ENCODE data around the gene ANLN. TPM values are rescaled to one million over a fixed set of nuclear protein-coding genes. Genes with fewer than 3 reads are reported as not detected.

Gene ANLN
- total RNA-seq, 2 experiments from 2014 or later, result 65.1 to 69.0 TPM

- Mint-ChIP-seq H3K9me3 (no peaks in the 10 kb centered on the region), H3K36me3 (ENCODE audit: low read depth) (peaks cover 18% of the 10 kb centered on the region), H3K4me3 (no peak overlapping the region), H3K27ac (no peak overlapping the region), H3K27me3 (peaks cover 4% of the 10 kb centered on the region), H3K4me1 (peaks cover 25% of the 10 kb centered on the region)
- POLR2A ChIA-PET, result interaction anchor here (4.8 kb wide), 1 partner anchor 20 kb away, joined by 31 read pairs; a partner anchor contains a TSS
- no peak for DNase-seq
- CTCF ChIA-PET, result interaction anchor here (7.8 kb wide), 1 partner anchor 20 kb away, joined by 77 read pairs; a partner anchor contains a TSS
Measured at GRCh38 chr7:36387435-36388231, 2.0 kb upstream of the ANLN start.

- Mint-ChIP-seq H3K27ac (no peak overlapping the region), H3K4me1 (peaks cover 32% of the 10 kb centered on the region), H3K36me3 (ENCODE audit: low read depth) (peaks cover 26% of the 10 kb centered on the region), H3K4me3 (peak overlapping the region; percentile 44), H3K27me3 (peaks cover 4% of the 10 kb centered on the region), H3K9me3 (no peaks in the 10 kb centered on the region)
- CTCF ChIA-PET, result interaction anchor here (1.0 to 7.8 kb wide), 2 partner anchors 10 to 21 kb away, joined by 3 to 77 read pairs; a partner anchor contains a TSS
- DNase-seq, result no peak
- POLR2A ChIA-PET, result interaction anchor here (1.1 to 4.8 kb wide), 3 partner anchors 19 to 588 kb away, joined by 3 to 31 read pairs (median 9); partner anchors contain the start of gene SEPTIN7
Measured at GRCh38 chr7:36388423-36388822, 1.2 kb upstream of the ANLN start.

GRCh38 chr7:36390199-36391090 is 783 bp downstream of the ANLN start:
- H3K4me3 Mint-ChIP-seq, result peak overlapping the region; percentile 91
- DNase-seq, result peak; percentile 76
- peak overlapping the region; percentile 78 for H3K27ac Mint-ChIP-seq
- peaks cover 11% of the 10 kb centered on the region for H3K9me3 Mint-ChIP-seq
- H3K27me3 Mint-ChIP-seq, result peaks cover 4% of the 10 kb centered on the region
- peaks cover 45% of the 10 kb centered on the region for H3K36me3 Mint-ChIP-seq (ENCODE audit: low read depth)
- peaks cover 47% of the 10 kb centered on the region for H3K4me1 Mint-ChIP-seq
- CTCF ChIA-PET, result interaction anchor here (0.6 to 7.8 kb wide), 6 partner anchors 10 to 792 kb away, joined by 3 to 77 read pairs (median 4); a partner anchor contains a TSS
- POLR2A ChIA-PET, result interaction anchor here (0.6 to 4.8 kb wide), 12 partner anchors 9 to 590 kb away, joined by 3 to 31 read pairs (median 4); partner anchors contain the start of gene SEPTIN7

- DNase-seq, result no peak
- peaks cover 4% of the 10 kb centered on the region for H3K27me3 Mint-ChIP-seq
- CTCF ChIA-PET, result interaction anchor here (0.6 to 7.8 kb wide), 5 partner anchors 9 to 73 kb away, joined by 3 to 77 read pairs (median 4); a partner anchor contains a TSS
- peaks cover 54% of the 10 kb centered on the region for H3K4me1 Mint-ChIP-seq
- POLR2A ChIA-PET, result interaction anchor here (1.0 to 4.8 kb wide), 6 partner anchors 8 to 697 kb away, joined by 3 to 31 read pairs (median 4); a partner anchor contains a TSS
- peaks cover 14% of the 10 kb centered on the region for H3K9me3 Mint-ChIP-seq
- peak overlapping the region; percentile 78 for H3K27ac Mint-ChIP-seq
- H3K4me3 Mint-ChIP-seq, result peak overlapping the region; percentile 91
- peaks cover 55% of the 10 kb centered on the region for H3K36me3 Mint-ChIP-seq (ENCODE audit: low read depth)
Measured at GRCh38 chr7:36391436-36392198, 2.0 kb downstream of the ANLN start.

GRCh38 chr7:36393826-36394225 is 4.2 kb downstream of the ANLN start:
- POLR2A ChIA-PET, result interaction anchor here (1.0 to 1.4 kb wide), 2 partner anchors 9 to 27 kb away, joined by 4 to 5 read pairs; a partner anchor contains a TSS
- no peak overlapping the region for H3K4me3 Mint-ChIP-seq
- no peak overlapping the region for H3K27ac Mint-ChIP-seq
- peaks cover 14% of the 10 kb centered on the region for H3K9me3 Mint-ChIP-seq
- H3K36me3 Mint-ChIP-seq (ENCODE audit: low read depth), result peaks cover 77% of the 10 kb centered on the region
- no peak for DNase-seq
- H3K4me1 Mint-ChIP-seq, result peaks cover 53% of the 10 kb centered on the region
- CTCF ChIA-PET, result interaction anchor here (1.5 to 7.8 kb wide), 2 partner anchors 26 to 48 kb away, joined by 5 to 77 read pairs; a partner anchor contains a TSS
- no peaks in the 10 kb centered on the region for H3K27me3 Mint-ChIP-seq

GRCh38 chr7:36395171-36395894 is 5.7 kb downstream of the ANLN start:
- peaks cover 52% of the 10 kb centered on the region for H3K4me1 Mint-ChIP-seq

GRCh38 chr7:36396150-36396549 is 6.5 kb downstream of the ANLN start:
- Mint-ChIP-seq H3K9me3 (peaks cover 14% of the 10 kb centered on the region), H3K36me3 (ENCODE audit: low read depth) (peaks cover 90% of the 10 kb centered on the region), H3K4me3 (no peak overlapping the region), H3K27me3 (no peaks in the 10 kb centered on the region), H3K4me1 (peaks cover 44% of the 10 kb centered on the region), H3K27ac (no peak overlapping the region)
- no peak for DNase-seq
- ChIA-PET CTCF (no interaction called here), POLR2A (interaction anchor here (1.0 kb wide), 1 partner anchor 29 kb away, joined by 3 read pairs; a partner anchor contains a TSS)

More at GRCh38 chr7:36395171-36395894, 5.7 kb downstream of the ANLN start:
- no peak overlapping the region for H3K27ac Mint-ChIP-seq
- POLR2A ChIA-PET, result interaction anchor here (1.0 kb wide), 1 partner anchor 29 kb away, joined by 3 read pairs; a partner anchor contains a TSS
- H3K36me3 Mint-ChIP-seq (ENCODE audit: low read depth), result peaks cover 89% of the 10 kb centered on the region
- CTCF ChIA-PET, result no interaction called here
- no peak for DNase-seq
- H3K27me3 Mint-ChIP-seq, result no peaks in the 10 kb centered on the region
- H3K9me3 Mint-ChIP-seq, result peaks cover 14% of the 10 kb centered on the region
- no peak overlapping the region for H3K4me3 Mint-ChIP-seq

- no peak for DNase-seq
- Mint-ChIP-seq H3K9me3 (peaks cover 7% of the 10 kb centered on the region), H3K27me3 (no peaks in the 10 kb centered on the region), H3K36me3 (ENCODE audit: low read depth) (peaks cover 84% of the 10 kb centered on the region), H3K4me3 (no peak overlapping the region), H3K27ac (no peak overlapping the region), H3K4me1 (peaks cover 31% of the 10 kb centered on the region)
- CTCF ChIA-PET, result interaction anchor here (1.0 to 1.8 kb wide), 3 partner anchors 9 to 41 kb away, joined by 5 to 7 read pairs (median 6); a partner anchor contains a TSS
- POLR2A ChIA-PET, result interaction anchor here (0.9 to 1.0 kb wide), 2 partner anchors 9 to 42 kb away, joined by 3 read pairs; no protein-coding TSS in a partner anchor
Measured at GRCh38 chr7:36400036-36400435, 10.4 kb downstream of the ANLN start.

GRCh38 chr7:36400606-36401005 is 10.9 kb downstream of the ANLN start:
- peak overlapping the region; percentile 11 for H3K27ac Mint-ChIP-seq
- H3K4me3 Mint-ChIP-seq, result no peak overlapping the region
- no peaks in the 10 kb centered on the region for H3K27me3 Mint-ChIP-seq
- ChIA-PET CTCF (interaction anchor here (1.0 to 1.8 kb wide), 2 partner anchors 9 to 41 kb away, joined by 5 to 6 read pairs; no protein-coding TSS in a partner anchor), POLR2A (interaction anchor here (1.0 kb wide), 1 partner anchor 41 kb away, joined by 3 read pairs; no protein-coding TSS in a partner anchor)
- H3K4me1 Mint-ChIP-seq, result peaks cover 28% of the 10 kb centered on the region
- DNase-seq, result no peak
- peaks cover 1% of the 10 kb centered on the region for H3K9me3 Mint-ChIP-seq
- H3K36me3 Mint-ChIP-seq (ENCODE audit: low read depth), result peaks cover 84% of the 10 kb centered on the region

GRCh38 chr7:36403452-36403851 is 13.8 kb downstream of the ANLN start:
- Mint-ChIP-seq H3K4me1 (peaks cover 24% of the 10 kb centered on the region), H3K9me3 (no peaks in the 10 kb centered on the region), H3K4me3 (no peak overlapping the region), H3K27me3 (no peaks in the 10 kb centered on the region), H3K36me3 (ENCODE audit: low read depth) (peaks cover 71% of the 10 kb centered on the region), H3K27ac (no peak overlapping the region)
- no peak for DNase-seq
- CTCF ChIA-PET, result no interaction called here
- POLR2A ChIA-PET, result no interaction called here

- DNase-seq, result no peak
- H3K9me3 Mint-ChIP-seq, result no peaks in the 10 kb centered on the region
- ChIA-PET POLR2A (interaction anchor here (0.7 kb wide), 1 partner anchor 10 kb away, joined by 5 read pairs; no protein-coding TSS in a partner anchor), CTCF (no interaction called here)
- peaks cover 62% of the 10 kb centered on the region for H3K36me3 Mint-ChIP-seq (ENCODE audit: low read depth)
- H3K4me3 Mint-ChIP-seq, result no peak overlapping the region
- peaks cover 22% of the 10 kb centered on the region for H3K4me1 Mint-ChIP-seq
- H3K27me3 Mint-ChIP-seq, result no peaks in the 10 kb centered on the region
- H3K27ac Mint-ChIP-seq, result no peak overlapping the region
Measured at GRCh38 chr7:36404639-36405408, 15.2 kb downstream of the ANLN start.
